Measurements from ENCODE around the gene FBN1.

The FBN1 gene

GRCh38 chr15:48516121-48516520, 129.4 kb downstream of the FBN1 start:
- DNase-seq (ENCODE audit: low read depth, low spot score) = no peak

GRCh38 chr15:48515500-48515899, 130.0 kb downstream of the FBN1 start:
- no peak for DNase-seq (ENCODE audit: low read depth, low spot score)

GRCh38 chr15:48514103-48514816, 131.2 kb downstream of the FBN1 start:
- DNase-seq (ENCODE audit: low read depth, low spot score) = no peak

GRCh38 chr15:48510976-48511375, 134.5 kb downstream of the FBN1 start:
- no peak for DNase-seq (ENCODE audit: low read depth, low spot score)

- no peak for DNase-seq (ENCODE audit: low read depth, low spot score)
Measured at GRCh38 chr15:48507416-48508065, 138.0 kb downstream of the FBN1 start.

- no peak for DNase-seq (ENCODE audit: low read depth, low spot score)
Measured at GRCh38 chr15:48505067-48505466, 140.4 kb downstream of the FBN1 start.

GRCh38 chr15:48501208-48501607, 144.3 kb downstream of the FBN1 start:
- DNase-seq (ENCODE audit: low read depth, low spot score) = no peak

GRCh38 chr15:48500595-48500994, 144.9 kb downstream of the FBN1 start:
- no peak for DNase-seq (ENCODE audit: low read depth, low spot score)

- DNase-seq (ENCODE audit: low read depth, low spot score) = no peak
Measured at GRCh38 chr15:48499978-48500377, 145.5 kb downstream of the FBN1 start.

- no peak for DNase-seq (ENCODE audit: low read depth, low spot score)
Measured at GRCh38 chr15:48498828-48499227, 146.7 kb downstream of the FBN1 start.

- DNase-seq (ENCODE audit: low read depth, low spot score) = no peak
Measured at GRCh38 chr15:48494631-48495030, 150.9 kb downstream of the FBN1 start.

GRCh38 chr15:48493763-48494225, 151.7 kb downstream of the FBN1 start:
- no peak for DNase-seq (ENCODE audit: low read depth, low spot score)

- no peak for DNase-seq (ENCODE audit: low read depth, low spot score)
Measured at GRCh38 chr15:48493084-48493762, 152.3 kb downstream of the FBN1 start.

- no peak for DNase-seq (ENCODE audit: low read depth, low spot score)
Measured at GRCh38 chr15:48486228-48486627, 159.3 kb downstream of the FBN1 start.

- no peak for DNase-seq (ENCODE audit: low read depth, low spot score)
Measured at GRCh38 chr15:48481802-48482201, 163.7 kb downstream of the FBN1 start.

GRCh38 chr15:48479751-48480150, 165.8 kb downstream of the FBN1 start:
- no peak for DNase-seq (ENCODE audit: low read depth, low spot score)

GRCh38 chr15:48478581-48478980, 166.9 kb downstream of the FBN1 start:
- no peak for DNase-seq (ENCODE audit: low read depth, low spot score)

GRCh38 chr15:48477795-48478360, 167.6 kb downstream of the FBN1 start:
- DNase-seq (ENCODE audit: low read depth, low spot score) = no peak

- no peak for DNase-seq (ENCODE audit: low read depth, low spot score)
Measured at GRCh38 chr15:48475600-48476395, 169.7 kb downstream of the FBN1 start.

GRCh38 chr15:48473667-48474066, 171.8 kb downstream of the FBN1 start:
- no peak for DNase-seq (ENCODE audit: low read depth, low spot score)

GRCh38 chr15:48472756-48473155, 172.8 kb downstream of the FBN1 start:
- no peak for DNase-seq (ENCODE audit: low read depth, low spot score)

GRCh38 chr15:48471073-48471472, 174.4 kb downstream of the FBN1 start:
- no peak for DNase-seq (ENCODE audit: low read depth, low spot score)
